Muscle of leg (tissue), 11 donors: ENCODE data around the gene IL20RB. TPM values are rescaled to one million over a fixed set of nuclear protein-coding genes. Genes with fewer than 3 reads are reported as not detected.
"Not testable (repeated sequence)": the region's sequence is repeated elsewhere in the genome, so short reads cannot be mapped to it uniquely, and the experiment has no call there.

Source experiments
- DNase-seq: peaks from one replicate; pipeline ENCODE4 v3.0.0; 2013
- H3K27ac ChIP-seq: one replicate; pipeline ENCODE4 v1.5.1; 2013; ENCODE audit warnings: mild to moderate bottlenecking, low read length, control low read depth
- H3K27me3 ChIP-seq: one replicate; pipeline ENCODE4 v1.6.1; 2013; ENCODE audit warnings: low read length; ENCODE audit not compliant: control insufficient read depth, insufficient read depth
- H3K36me3 ChIP-seq: one replicate; pipeline ENCODE4 v1.6.1; 2013; ENCODE audit warnings: low read length; ENCODE audit not compliant: control insufficient read depth, insufficient read depth
- H3K4me1 ChIP-seq: one replicate; pipeline ENCODE4 v1.6.1; 2013; ENCODE audit warnings: low read length; ENCODE audit not compliant: control insufficient read depth, insufficient read depth
- H3K4me3 ChIP-seq: one replicate; pipeline ENCODE4 v1.5.1; 2013; ENCODE audit warnings: low read length, control low read depth
- H3K9me3 ChIP-seq: replicated peaks from 2 replicates; pipeline ENCODE4 v1.6.1; 2013; ENCODE audit warnings: low read depth, low read length; ENCODE audit not compliant: control insufficient read depth
- WGBS: methylation state at CpG from one replicate; pipeline ENCODE4 v1.1.5; 2013; ENCODE audit warnings: missing lambda C conversion rate; ENCODE audit not compliant: insufficient coverage; 5-methylcytosine and 5-hydroxymethylcytosine counted together
- polyA plus RNA-seq, 8 donors: library from polyadenylated mRNA; unstranded; fragments of 120-200 nt; gene quantifications; one replicate each; pipeline versions ENCODE4 v1.2.1 to v1.2.3, GENCODE V29; 2013; ENCODE audit warnings: inconsistent platforms in 1 of 8, low replicate concordance in 1 of 8; ENCODE audit not compliant: insufficient read length in 8 of 8, insufficient read depth in 1 of 8
- total RNA-seq: library from RNA; stranded (reverse); fragments of 120-200 nt; gene quantifications from one replicate; pipeline ENCODE4 v1.2.4, GENCODE V29; 2013

The IL20RB gene
- total and polyA plus RNA-seq, 9 donors, result 0.58 to 1.5 (median 0.81) TPM

- Histone ChIP-seq H3K27me3 (no peaks in the 10 kb centered on the region), H3K36me3 (no peaks in the 10 kb centered on the region), H3K4me3 (no peak overlapping the region), H3K4me1 (peaks cover 2% of the 10 kb centered on the region), H3K9me3 (no peaks in the 10 kb centered on the region), H3K27ac (no peak overlapping the region)
- no peak for DNase-seq
- WGBS, result 77% methylated on average over 5 of the region's 5 CpGs
These were observed 24.2 kb downstream of the IL20RB start for GRCh38 chr3:136982033-136982432.

- DNase-seq, result no peak
- Histone ChIP-seq H3K27ac (no peak overlapping the region), H3K4me3 (no peak overlapping the region), H3K27me3 (no peaks in the 10 kb centered on the region), H3K4me1 (peaks cover 2% of the 10 kb centered on the region), H3K36me3 (no peaks in the 10 kb centered on the region), H3K9me3 (no peaks in the 10 kb centered on the region)
- 64% methylated on average over 2 of the region's 4 CpGs for WGBS
These were observed 24.8 kb downstream of the IL20RB start for GRCh38 chr3:136982520-136983138.

GRCh38 chr3:136984837-136985236, 27.1 kb downstream of the IL20RB start:
- Histone ChIP-seq H3K36me3 (no peaks in the 10 kb centered on the region), H3K9me3 (no peaks in the 10 kb centered on the region), H3K4me3 (no peak overlapping the region), H3K27ac (peak overlapping the region; percentile 7), H3K27me3 (no peaks in the 10 kb centered on the region), H3K4me1 (peaks cover 2% of the 10 kb centered on the region)
- peak; percentile 14 for DNase-seq
- WGBS, result 47% methylated on average over 2 of the region's 3 CpGs

- not testable (repeated sequence) for H3K9me3 ChIP-seq, H3K36me3 ChIP-seq, H3K27ac ChIP-seq, H3K27me3 ChIP-seq, H3K4me1 ChIP-seq, H3K4me3 ChIP-seq, DNase-seq
- 98% methylated on average over 20 of the region's 39 CpGs for WGBS
These were observed 29.7 kb downstream of the IL20RB start for GRCh38 chr3:136987398-136987980.

GRCh38 chr3:136988651-136989050, 30.9 kb downstream of the IL20RB start:
- H3K4me1 ChIP-seq, result peaks cover 2% of the 10 kb centered on the region
- no peaks in the 10 kb centered on the region for H3K27me3 ChIP-seq
- 100% methylated on average over 1 of the region's 2 CpGs for WGBS
- no peak overlapping the region for H3K4me3 ChIP-seq
- no peaks in the 10 kb centered on the region for H3K36me3 ChIP-seq
- H3K9me3 ChIP-seq, result no peaks in the 10 kb centered on the region
- H3K27ac ChIP-seq, result no peak overlapping the region
- DNase-seq, result no peak

GRCh38 chr3:136989781-136990524, 32.2 kb downstream of the IL20RB start:
- Histone ChIP-seq H3K4me1 (peaks cover 7% of the 10 kb centered on the region), H3K27ac (no peak overlapping the region), H3K9me3 (no peaks in the 10 kb centered on the region), H3K36me3 (no peaks in the 10 kb centered on the region), H3K4me3 (no peak overlapping the region), H3K27me3 (no peaks in the 10 kb centered on the region)
- WGBS, result 72% methylated on average over 3 of the region's 4 CpGs
- no peak for DNase-seq

- Histone ChIP-seq H3K9me3 (no peaks in the 10 kb centered on the region), H3K27me3 (no peaks in the 10 kb centered on the region), H3K4me3 (no peak overlapping the region), H3K4me1 (peaks cover 7% of the 10 kb centered on the region), H3K27ac (no peak overlapping the region), H3K36me3 (no peaks in the 10 kb centered on the region)
- 93% methylated on average over 1 of the region's 4 CpGs for WGBS
- no peak for DNase-seq
These were observed 33.0 kb downstream of the IL20RB start for GRCh38 chr3:136990826-136991225.

GRCh38 chr3:136992115-136992514, 34.3 kb downstream of the IL20RB start:
- no peak overlapping the region for H3K27ac ChIP-seq
- no peaks in the 10 kb centered on the region for H3K9me3 ChIP-seq
- no peak overlapping the region for H3K4me3 ChIP-seq
- WGBS, result no CpG with 5 or more reads among the region's 2 CpGs
- DNase-seq, result no peak
- no peaks in the 10 kb centered on the region for H3K27me3 ChIP-seq
- no peaks in the 10 kb centered on the region for H3K36me3 ChIP-seq
- H3K4me1 ChIP-seq, result peaks cover 7% of the 10 kb centered on the region

GRCh38 chr3:136994772-136995516, 37.2 kb downstream of the IL20RB start:
- Histone ChIP-seq H3K27ac (peak overlapping the region; percentile 2), H3K9me3 (no peaks in the 10 kb centered on the region), H3K4me1 (peaks cover 7% of the 10 kb centered on the region), H3K27me3 (no peaks in the 10 kb centered on the region), H3K36me3 (no peaks in the 10 kb centered on the region), H3K4me3 (no peak overlapping the region)
- WGBS, result 42% methylated on average over 4 of the region's 8 CpGs
- DNase-seq, result peak; percentile 64

GRCh38 chr3:136995652-136996051, 37.9 kb downstream of the IL20RB start:
- Histone ChIP-seq H3K27ac (no peak overlapping the region), H3K4me1 (peaks cover 7% of the 10 kb centered on the region), H3K27me3 (no peaks in the 10 kb centered on the region), H3K4me3 (no peak overlapping the region), H3K9me3 (no peaks in the 10 kb centered on the region), H3K36me3 (no peaks in the 10 kb centered on the region)
- WGBS, result no CpG with 5 or more reads among the region's 1 CpG
- no peak for DNase-seq
